ENCODE measurements around the gene MORN1. TPM values are rescaled to one million over a fixed set of nuclear protein-coding genes. Genes with fewer than 3 reads are reported as not detected.

Gene MORN1
- total and polyA plus RNA-seq, 2 of the 4 experiments (the other 2 are of a cell fraction), result 3.0 to 4.2 TPM

DNA sequence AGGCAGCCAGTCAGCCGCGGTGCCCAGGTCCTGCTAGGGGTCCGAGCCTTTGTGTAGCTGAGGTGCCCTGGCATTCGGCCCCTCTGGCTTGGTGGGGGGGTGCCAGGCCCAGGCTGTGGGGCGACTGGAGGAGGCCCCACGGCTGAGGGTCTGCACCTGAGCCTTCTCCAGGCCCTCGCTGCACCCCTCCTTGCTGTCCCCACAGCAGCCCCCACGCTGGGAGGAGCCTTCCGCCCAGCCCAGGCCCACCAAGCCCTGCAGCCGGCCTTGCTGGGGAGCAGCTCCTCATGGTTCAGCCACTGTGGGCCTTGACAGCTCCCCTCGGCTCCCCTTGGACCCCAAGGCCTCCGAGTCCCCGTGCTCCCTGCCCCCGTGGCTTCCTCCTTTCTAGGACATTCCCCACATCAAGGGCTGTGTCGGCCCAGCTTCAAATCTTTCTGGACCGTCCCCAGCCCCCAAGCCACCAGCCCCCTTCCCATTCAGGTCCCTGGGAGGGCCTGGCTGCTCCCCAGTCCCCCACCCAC lies 67.8 kb downstream of the MORN1 start:
- Histone ChIP-seq H3K9me3 (ENCODE audit: control insufficient read depth, insufficient read depth, low read length) (peaks cover 3% of the 10 kb centered on the region; the same call in 1 of the 2 replicates), H3K23ac (ENCODE audit: low read depth, low read length) (no peak overlapping the region), H3K14ac (replicated peaks; ENCODE audit: low read depth, low read length) (no peak overlapping the region), H3K4me2 (ENCODE audit: low read depth, low read length) (no peak overlapping the region), H3K56ac (ENCODE audit: extremely low read depth, insufficient read depth, low read length) (no peak overlapping the region), H4K20me1 (ENCODE audit: insufficient read depth, low read length) (no peaks in the 10 kb centered on the region), H2BK15ac (ENCODE audit: low read depth, low read length) (no peak overlapping the region), H2AFZ (replicated peaks; ENCODE audit: low read length, poor library complexity) (no peak overlapping the region), H4K5ac (ENCODE audit: low read depth, low read length) (no peak overlapping the region), H2AK9ac (replicated peaks; ENCODE audit: low read depth, low read length, poor library complexity) (no peak overlapping the region), H4K8ac (ENCODE audit: low read depth in 2 of 2, low read length in 2 of 2) (no peak overlapping the region), H3K9me1 (ENCODE audit: insufficient read depth, low read length) (no peaks in the 10 kb centered on the region), H3K4ac (ENCODE audit: low read depth, low read length) (no peak overlapping the region), H3K27ac (ENCODE audit: insufficient read depth, low read length) (no peak overlapping the region), H2BK5ac (ENCODE audit: low read depth, low read length, poor library complexity, severe bottlenecking) (no peak overlapping the region), H3K18ac (ENCODE audit: low read depth, low read length) (no peak overlapping the region), H2AK5ac (ENCODE audit: low read depth, low read length) (no peak overlapping the region), H3K27me3 (ENCODE audit: control insufficient read depth, insufficient read depth, low read length) (peaks cover 6% of the 10 kb centered on the region; the same call in 1 of the 2 replicates), H3K4me3 (ENCODE audit: insufficient read depth, low read depth, low read length) (no peak overlapping the region), H4K91ac (ENCODE audit: insufficient read depth, low read depth, low read length) (no peak overlapping the region), H3K4me1 (ENCODE audit: control insufficient read depth, insufficient read depth, low read length) (peaks cover 12% of the 10 kb centered on the region), H3K36me3 (ENCODE audit: control insufficient read depth, insufficient read depth, low read length) (no peaks in the 10 kb centered on the region), H3K9ac (ENCODE audit: low read depth, low read length) (no peak overlapping the region), H2BK20ac (ENCODE audit: low read depth, low read length) (no peak overlapping the region), H3K79me1 (ENCODE audit: low read depth in 1 of 2, low read length in 2 of 2) (0 out of 4 replicates have a peak, but pooled peaks cover 0 to 4% of the 10 kb centered on the region in 2 experiments), H2BK120ac (ENCODE audit: low read depth, low read length) (no peak overlapping the region)
- POLR2A ChIA-PET (ENCODE audit: unreplicated experiment), result no interaction called here
- no peak for TF ChIP-seq NFE2L2 (IDR thresholded peaks at IDR 0.05; ENCODE audit: low read depth, low read length)
- no peak for TF ChIP-seq RFX5 (IDR thresholded peaks at IDR 0.05; ENCODE audit: low read depth, low read length)
- TF ChIP-seq CEBPB (IDR thresholded peaks at IDR 0.05; ENCODE audit: low read depth, low read length), result no peak
- WGBS, 2 experiments (ENCODE audit: extremely low coverage in 2 of 2, insufficient read length in 1 of 2), result 97% methylated on average over 6 of the region's 16 CpGs; no CpG with 5 or more reads in 1 of the 2 experiments
- intact Hi-C loops (cut with micrococcal nuclease) (no loop called here), dilution Hi-C loops (cut with HindIII; ENCODE audit: low sequenced_read_pairs, unreplicated experiment) (no loop called here), in situ Hi-C loops (cut with MboI; ENCODE audit: low sequenced_read_pairs) (no loop called here)
- ATAC-seq (ENCODE audit: low read depth) (no peak), DNase-seq (no peak)
- no TSS peak for BruUV-seq (replicated peaks)
- CTCF ChIA-PET, result no interaction called here

Data from IMR-90 (cell line).